Measurements from ENCODE around the gene CD247.

- TF ChIP-seq FOSL2 (IDR thresholded peaks at IDR 0.05; ENCODE audit: borderline replicate concordance, low read depth) (no peak), CTCF (IDR thresholded peaks at IDR 0.05) (no peak), USF1 (IDR thresholded peaks at IDR 0.05; ENCODE audit: borderline replicate concordance, low read depth) (no peak), ZBTB33 (IDR thresholded peaks at IDR 0.05; ENCODE audit: borderline replicate concordance, low read depth) (no peak), YY1 (IDR thresholded peaks at IDR 0.05; ENCODE audit: low read depth) (no peak), CHD2 (IDR thresholded peaks at IDR 0.05; ENCODE audit: low read length, partially characterized antibody) (no peak), GATA2 (CRISPR knock-in tag; IDR thresholded peaks at IDR 0.05) (peak; percentile 48; the same call in 1 of the 2 replicates), SMC3 (IDR thresholded peaks at IDR 0.05; ENCODE audit: low read depth, low read length) (no peak), JUND (IDR thresholded peaks at IDR 0.05) (no peak)
These were observed 63.2 kb downstream of the CD247 start for GRCh38 chr1:167454894-167455785.

All from SK-N-SH (cell line).